Esophagus squamous epithelium (tissue), 4 donors: Measurements from ENCODE around the gene LIPE.

ENCODE experiments used
- POLR2A ChIP-seq, 4 donors: fragments of 450-650 bp; IDR thresholded peaks; one replicate each; pipeline ENCODE4 v1.6.1; 2017; ENCODE audit warnings: antibody characterized with exemption in 4 of 4, mild to moderate bottlenecking in 4 of 4, moderate library complexity in 3 of 4
- TF ChIP-seq, protein P1 (sequence below), 6 experiments: fragments of 450-650 bp in 4 of 6; fragments of 200-600 bp in 2 of 6; sonication (generic) in 2 of 6; IDR thresholded peaks; one replicate each; pipeline ENCODE4 v1.5.1; 2016 to 2019; ENCODE audit warnings: antibody characterized with exemption in 6 of 6, mild to moderate bottlenecking in 4 of 6, moderate library complexity in 4 of 6

DNA sequence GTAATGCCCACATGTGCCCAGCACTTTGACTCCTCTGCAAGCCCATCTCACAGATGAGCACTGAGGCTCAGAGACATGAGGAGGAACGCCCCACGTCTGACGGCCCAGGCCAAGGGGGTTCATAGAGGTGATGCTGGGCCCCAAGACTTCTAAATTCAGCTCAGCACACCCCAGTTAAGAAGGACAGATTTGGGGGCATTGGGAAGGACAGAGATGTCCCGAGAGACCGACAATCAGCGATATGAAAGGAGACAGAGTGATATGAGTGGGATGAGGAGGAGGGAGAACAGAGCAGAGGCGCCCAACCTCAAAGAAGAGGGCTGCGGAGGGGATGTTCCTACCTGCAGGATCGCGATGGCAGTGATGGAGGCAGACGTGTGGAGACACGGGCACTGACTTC, 37.3 kb downstream of the LIPE start, which contains the start of gene CNFN:
- TF ChIP-seq, protein P1, sequence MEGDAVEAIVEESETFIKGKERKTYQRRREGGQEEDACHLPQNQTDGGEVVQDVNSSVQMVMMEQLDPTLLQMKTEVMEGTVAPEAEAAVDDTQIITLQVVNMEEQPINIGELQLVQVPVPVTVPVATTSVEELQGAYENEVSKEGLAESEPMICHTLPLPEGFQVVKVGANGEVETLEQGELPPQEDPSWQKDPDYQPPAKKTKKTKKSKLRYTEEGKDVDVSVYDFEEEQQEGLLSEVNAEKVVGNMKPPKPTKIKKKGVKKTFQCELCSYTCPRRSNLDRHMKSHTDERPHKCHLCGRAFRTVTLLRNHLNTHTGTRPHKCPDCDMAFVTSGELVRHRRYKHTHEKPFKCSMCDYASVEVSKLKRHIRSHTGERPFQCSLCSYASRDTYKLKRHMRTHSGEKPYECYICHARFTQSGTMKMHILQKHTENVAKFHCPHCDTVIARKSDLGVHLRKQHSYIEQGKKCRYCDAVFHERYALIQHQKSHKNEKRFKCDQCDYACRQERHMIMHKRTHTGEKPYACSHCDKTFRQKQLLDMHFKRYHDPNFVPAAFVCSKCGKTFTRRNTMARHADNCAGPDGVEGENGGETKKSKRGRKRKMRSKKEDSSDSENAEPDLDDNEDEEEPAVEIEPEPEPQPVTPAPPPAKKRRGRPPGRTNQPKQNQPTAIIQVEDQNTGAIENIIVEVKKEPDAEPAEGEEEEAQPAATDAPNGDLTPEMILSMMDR (IDR thresholded peaks at IDR 0.05), result no peak
- TF ChIP-seq POLR2A (IDR thresholded peaks at IDR 0.05), result no peak
